HepG2 (cell line): ENCODE results near the gene MVK. TPM values are rescaled to one million over a fixed set of nuclear protein-coding genes. Genes with fewer than 3 reads are reported as not detected.
A peak's percentile ranks its signal among the peaks of the same experiment; 100 is the strongest.

Experiments
- ADNP ChIP-seq: sonication (generic); formaldehyde crosslinking; IDR thresholded peaks from 2 replicates; pipeline ENCODE4 v1.4.0; 2020; ENCODE audit warnings: missing genetic modification reagents
- ATF1 ChIP-seq: IDR thresholded peaks from 2 replicates; pipeline ENCODE4 v1.6.1; 2016; ENCODE audit warnings: mild to moderate bottlenecking, control low read depth
- HMG20A ChIP-seq: IDR thresholded peaks from 2 replicates; pipeline ENCODE4 v1.6.1; 2016; ENCODE audit warnings: borderline replicate concordance
- HNF1B ChIP-seq: sonication (generic); formaldehyde crosslinking; IDR thresholded peaks from 2 replicates; pipeline ENCODE4 v1.5.1; 2020; ENCODE audit warnings: mild to moderate bottlenecking, moderate library complexity, missing genetic modification reagents
- RELA ChIP-seq: sonication (generic); formaldehyde crosslinking; IDR thresholded peaks from 2 replicates; pipeline ENCODE4 v1.4.0; 2020; ENCODE audit warnings: missing genetic modification reagents
- YY1 ChIP-seq: IDR thresholded peaks from 2 replicates; pipeline ENCODE4 v1.6.1; 2011; ENCODE audit warnings: low read length, low read depth, moderate library complexity, mild to moderate bottlenecking; ENCODE audit not compliant: insufficient read depth, insufficient replicate concordance
- ZBTB7B ChIP-seq: sonication (generic); formaldehyde crosslinking; IDR thresholded peaks from 2 replicates; pipeline ENCODE4 v1.4.0; 2020; ENCODE audit warnings: missing genetic modification reagents
- polyA plus RNA-seq, 8 experiments: library from polyadenylated mRNA; depleted of rRNA in 3 of 8; stranded (reverse) in 7 of 8; unstranded in 1 of 8; fragments of >200 nt; fragmentation: Illumina TruSeq in 4 of 8; extraction: Trizol in 4 of 8; gene quantifications; 2 replicates each; pipeline versions ENCODE4 v1.2.1 to v1.2.3, GENCODE V29; 2011 to 2016; ENCODE audit warnings: low read depth in 4 of 8, missing spikeins in 1 of 8, mixed read lengths in 1 of 8; ENCODE audit not compliant: insufficient read depth in 1 of 8
- total RNA-seq, 5 experiments: library from RNA; depleted of rRNA; stranded (reverse); fragments of >200 nt; fragmentation: Illumina TruSeq; extraction: Trizol; gene quantifications; 2 replicates each; pipeline ENCODE4 v1.2.3, GENCODE V29; 2016; ENCODE audit warnings: low read depth in 1 of 5
- TF ChIP-seq, protein P1 (sequence below): sonication (generic); formaldehyde crosslinking; IDR thresholded peaks from 2 replicates; pipeline ENCODE4 v1.8.1; 2023; ENCODE audit warnings: missing genetic modification reagents, inconsistent platforms, borderline replicate concordance
- TF ChIP-seq, protein P2 (sequence below), 2 experiments: sonication (generic) in 1 of 2; formaldehyde crosslinking in 1 of 2; IDR thresholded peaks; 2 replicates each; pipeline versions ENCODE4 v1.5.1 to v1.6.1; 2011 to 2020; ENCODE audit warnings: borderline replicate concordance in 1 of 2, low read depth in 1 of 2, low read length in 1 of 2, mild to moderate bottlenecking in 1 of 2, missing genetic modification reagents in 1 of 2, moderate library complexity in 1 of 2
- TF ChIP-seq, protein P3 (sequence below): sonication (generic); formaldehyde crosslinking; IDR thresholded peaks from 2 replicates; pipeline ENCODE4 v1.5.0; 2020; ENCODE audit warnings: missing genetic modification reagents
- TF ChIP-seq, protein P4 (sequence below): sonication (generic); formaldehyde crosslinking; IDR thresholded peaks from 2 replicates; pipeline ENCODE4 v1.5.1; 2020; ENCODE audit warnings: missing genetic modification reagents, mild to moderate bottlenecking, borderline replicate concordance
- TF ChIP-seq, protein P5 (sequence below): sonication (generic); formaldehyde crosslinking; IDR thresholded peaks from 2 replicates; pipeline ENCODE4 v1.4.0; 2020; ENCODE audit warnings: missing genetic modification reagents

Gene MVK
- total and polyA plus RNA-seq, 2 of the 13 experiments (the other 11 are each of a cell fraction or from before 2014, with no cell fraction given): 11.6 to 66.9 TPM

DNA sequence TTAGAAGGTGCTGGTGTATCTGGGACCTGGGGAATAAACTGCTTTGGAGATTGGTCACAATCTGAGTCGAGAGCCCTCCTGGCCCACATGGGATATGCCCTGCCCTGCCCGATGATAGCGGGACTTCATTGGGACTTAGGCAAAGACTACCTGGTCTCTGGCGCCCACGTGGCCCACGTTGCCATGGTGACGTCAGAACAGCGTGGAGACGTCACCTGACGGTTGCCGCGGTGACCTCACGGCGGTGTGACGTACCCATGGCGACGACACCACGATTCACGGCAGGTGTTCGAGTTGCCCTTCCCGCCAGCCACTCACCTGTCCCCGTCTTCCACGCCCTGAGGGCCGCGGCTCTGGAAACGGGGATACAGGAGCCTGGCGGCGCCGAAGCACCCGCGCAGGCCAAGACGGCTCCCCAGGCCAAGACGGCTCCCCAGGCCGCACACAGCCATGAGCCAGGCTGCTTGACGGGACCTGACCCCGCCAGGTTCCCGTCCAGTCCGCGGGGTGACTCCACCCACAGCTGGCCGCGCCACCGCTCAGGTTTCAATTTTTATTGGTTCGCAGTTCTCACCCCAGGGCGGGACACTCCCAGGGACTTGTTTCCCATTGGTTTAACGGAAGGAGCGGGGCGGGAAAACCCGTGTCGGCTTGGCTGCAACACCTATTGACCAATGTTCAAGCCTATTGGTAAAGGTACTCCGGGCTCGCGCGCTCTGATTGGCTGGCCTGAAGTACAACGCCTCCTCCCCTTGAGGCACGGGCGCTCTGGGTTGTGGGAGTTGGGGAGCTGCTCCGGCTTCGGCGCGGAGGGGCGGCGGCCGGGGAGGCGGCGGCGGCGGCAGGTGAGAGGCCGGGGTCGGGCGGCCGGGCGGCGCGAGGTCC lies at the start of gene MVK, which contains the start of gene MMAB (continued):
- TF ChIP-seq ADNP (CRISPR knock-in tag) (no peak), YY1 (peak; percentile 80), HMG20A (CRISPR knock-in tag) (no peak), ZBTB7B (CRISPR knock-in tag) (peak; percentile 52; the same call in 1 of the 2 replicates), RELA (CRISPR knock-in tag) (peak; percentile 66; the same call in 1 of the 2 replicates), ATF1 (CRISPR knock-in tag) (peak; percentile 98), HNF1B (CRISPR knock-in tag) (peak; percentile 64)
- TF ChIP-seq, protein P1, sequence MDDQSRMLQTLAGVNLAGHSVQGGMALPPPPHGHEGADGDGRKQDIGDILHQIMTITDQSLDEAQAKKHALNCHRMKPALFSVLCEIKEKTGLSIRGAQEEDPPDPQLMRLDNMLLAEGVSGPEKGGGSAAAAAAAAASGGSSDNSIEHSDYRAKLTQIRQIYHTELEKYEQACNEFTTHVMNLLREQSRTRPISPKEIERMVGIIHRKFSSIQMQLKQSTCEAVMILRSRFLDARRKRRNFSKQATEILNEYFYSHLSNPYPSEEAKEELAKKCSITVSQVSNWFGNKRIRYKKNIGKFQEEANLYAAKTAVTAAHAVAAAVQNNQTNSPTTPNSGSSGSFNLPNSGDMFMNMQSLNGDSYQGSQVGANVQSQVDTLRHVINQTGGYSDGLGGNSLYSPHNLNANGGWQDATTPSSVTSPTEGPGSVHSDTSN (CRISPR knock-in tag): peak; percentile 72; the same call in 1 of the 2 replicates
- TF ChIP-seq, protein P2, sequence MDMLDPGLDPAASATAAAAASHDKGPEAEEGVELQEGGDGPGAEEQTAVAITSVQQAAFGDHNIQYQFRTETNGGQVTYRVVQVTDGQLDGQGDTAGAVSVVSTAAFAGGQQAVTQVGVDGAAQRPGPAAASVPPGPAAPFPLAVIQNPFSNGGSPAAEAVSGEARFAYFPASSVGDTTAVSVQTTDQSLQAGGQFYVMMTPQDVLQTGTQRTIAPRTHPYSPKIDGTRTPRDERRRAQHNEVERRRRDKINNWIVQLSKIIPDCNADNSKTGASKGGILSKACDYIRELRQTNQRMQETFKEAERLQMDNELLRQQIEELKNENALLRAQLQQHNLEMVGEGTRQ (IDR thresholded peaks at IDR 0.05; ENCODE audit: low read depth, low read length): peak; percentile 82
- TF ChIP-seq, protein P2 (CRISPR knock-in tag; IDR thresholded peaks at IDR 0.05; ENCODE audit: borderline replicate concordance): peak; percentile 87
- TF ChIP-seq, protein P3, sequence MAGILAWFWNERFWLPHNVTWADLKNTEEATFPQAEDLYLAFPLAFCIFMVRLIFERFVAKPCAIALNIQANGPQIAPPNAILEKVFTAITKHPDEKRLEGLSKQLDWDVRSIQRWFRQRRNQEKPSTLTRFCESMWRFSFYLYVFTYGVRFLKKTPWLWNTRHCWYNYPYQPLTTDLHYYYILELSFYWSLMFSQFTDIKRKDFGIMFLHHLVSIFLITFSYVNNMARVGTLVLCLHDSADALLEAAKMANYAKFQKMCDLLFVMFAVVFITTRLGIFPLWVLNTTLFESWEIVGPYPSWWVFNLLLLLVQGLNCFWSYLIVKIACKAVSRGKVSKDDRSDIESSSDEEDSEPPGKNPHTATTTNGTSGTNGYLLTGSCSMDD (CRISPR knock-in tag): no peak
- TF ChIP-seq, protein P4, sequence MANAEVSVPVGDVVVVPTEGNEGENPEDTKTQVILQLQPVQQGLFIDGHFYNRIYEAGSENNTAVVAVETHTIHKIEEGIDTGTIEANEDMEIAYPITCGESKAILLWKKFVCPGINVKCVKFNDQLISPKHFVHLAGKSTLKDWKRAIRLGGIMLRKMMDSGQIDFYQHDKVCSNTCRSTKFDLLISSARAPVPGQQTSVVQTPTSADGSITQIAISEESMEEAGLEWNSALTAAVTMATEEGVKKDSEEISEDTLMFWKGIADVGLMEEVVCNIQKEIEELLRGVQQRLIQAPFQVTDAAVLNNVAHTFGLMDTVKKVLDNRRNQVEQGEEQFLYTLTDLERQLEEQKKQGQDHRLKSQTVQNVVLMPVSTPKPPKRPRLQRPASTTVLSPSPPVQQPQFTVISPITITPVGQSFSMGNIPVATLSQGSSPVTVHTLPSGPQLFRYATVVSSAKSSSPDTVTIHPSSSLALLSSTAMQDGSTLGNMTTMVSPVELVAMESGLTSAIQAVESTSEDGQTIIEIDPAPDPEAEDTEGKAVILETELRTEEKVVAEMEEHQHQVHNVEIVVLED (CRISPR knock-in tag): peak; percentile 95
- TF ChIP-seq, protein P5, sequence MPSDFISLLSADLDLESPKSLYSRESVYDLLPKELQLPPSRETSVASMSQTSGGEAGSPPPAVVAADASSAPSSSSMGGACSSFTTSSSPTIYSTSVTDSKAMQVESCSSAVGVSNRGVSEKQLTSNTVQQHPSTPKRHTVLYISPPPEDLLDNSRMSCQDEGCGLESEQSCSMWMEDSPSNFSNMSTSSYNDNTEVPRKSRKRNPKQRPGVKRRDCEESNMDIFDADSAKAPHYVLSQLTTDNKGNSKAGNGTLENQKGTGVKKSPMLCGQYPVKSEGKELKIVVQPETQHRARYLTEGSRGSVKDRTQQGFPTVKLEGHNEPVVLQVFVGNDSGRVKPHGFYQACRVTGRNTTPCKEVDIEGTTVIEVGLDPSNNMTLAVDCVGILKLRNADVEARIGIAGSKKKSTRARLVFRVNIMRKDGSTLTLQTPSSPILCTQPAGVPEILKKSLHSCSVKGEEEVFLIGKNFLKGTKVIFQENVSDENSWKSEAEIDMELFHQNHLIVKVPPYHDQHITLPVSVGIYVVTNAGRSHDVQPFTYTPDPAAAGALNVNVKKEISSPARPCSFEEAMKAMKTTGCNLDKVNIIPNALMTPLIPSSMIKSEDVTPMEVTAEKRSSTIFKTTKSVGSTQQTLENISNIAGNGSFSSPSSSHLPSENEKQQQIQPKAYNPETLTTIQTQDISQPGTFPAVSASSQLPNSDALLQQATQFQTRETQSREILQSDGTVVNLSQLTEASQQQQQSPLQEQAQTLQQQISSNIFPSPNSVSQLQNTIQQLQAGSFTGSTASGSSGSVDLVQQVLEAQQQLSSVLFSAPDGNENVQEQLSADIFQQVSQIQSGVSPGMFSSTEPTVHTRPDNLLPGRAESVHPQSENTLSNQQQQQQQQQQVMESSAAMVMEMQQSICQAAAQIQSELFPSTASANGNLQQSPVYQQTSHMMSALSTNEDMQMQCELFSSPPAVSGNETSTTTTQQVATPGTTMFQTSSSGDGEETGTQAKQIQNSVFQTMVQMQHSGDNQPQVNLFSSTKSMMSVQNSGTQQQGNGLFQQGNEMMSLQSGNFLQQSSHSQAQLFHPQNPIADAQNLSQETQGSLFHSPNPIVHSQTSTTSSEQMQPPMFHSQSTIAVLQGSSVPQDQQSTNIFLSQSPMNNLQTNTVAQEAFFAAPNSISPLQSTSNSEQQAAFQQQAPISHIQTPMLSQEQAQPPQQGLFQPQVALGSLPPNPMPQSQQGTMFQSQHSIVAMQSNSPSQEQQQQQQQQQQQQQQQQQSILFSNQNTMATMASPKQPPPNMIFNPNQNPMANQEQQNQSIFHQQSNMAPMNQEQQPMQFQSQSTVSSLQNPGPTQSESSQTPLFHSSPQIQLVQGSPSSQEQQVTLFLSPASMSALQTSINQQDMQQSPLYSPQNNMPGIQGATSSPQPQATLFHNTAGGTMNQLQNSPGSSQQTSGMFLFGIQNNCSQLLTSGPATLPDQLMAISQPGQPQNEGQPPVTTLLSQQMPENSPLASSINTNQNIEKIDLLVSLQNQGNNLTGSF (CRISPR knock-in tag): peak; percentile 73; the same call in 1 of the 2 replicates
